CD4-positive, alpha-beta T cell treated with Interferon gamma for 1 hour (primary cell): ENCODE measurements around the gene CMYA5.
"Not testable (repeated sequence)": the region's sequence is repeated elsewhere in the genome, so short reads cannot be mapped to it uniquely, and the experiment has no call there.

Experiments used
- DNase-seq: peaks from one replicate; pipeline ENCODE4 v3.0.0-alpha.2; 2020

Gene CMYA5

DNA sequence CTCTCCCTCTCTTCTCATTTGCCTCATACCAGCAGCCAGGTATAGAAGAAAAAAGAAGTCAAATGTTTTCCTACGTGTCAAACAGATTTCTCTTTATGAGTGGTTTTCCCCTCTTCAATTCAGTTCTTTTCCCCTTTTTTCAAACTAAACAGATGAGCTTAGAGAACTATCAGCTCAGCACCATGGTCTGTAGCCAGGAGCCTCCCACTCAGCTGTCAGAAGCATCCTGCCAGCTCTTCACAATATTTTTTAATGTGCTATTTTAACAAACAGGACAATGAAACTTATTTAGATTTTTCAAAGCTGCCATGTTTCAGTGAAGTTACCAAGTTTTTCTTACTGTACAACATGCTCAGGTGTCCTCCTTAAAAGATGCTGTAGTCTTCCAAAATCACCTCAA is 63.5 kb downstream of the CMYA5 start:
- no peak for DNase-seq

DNA sequence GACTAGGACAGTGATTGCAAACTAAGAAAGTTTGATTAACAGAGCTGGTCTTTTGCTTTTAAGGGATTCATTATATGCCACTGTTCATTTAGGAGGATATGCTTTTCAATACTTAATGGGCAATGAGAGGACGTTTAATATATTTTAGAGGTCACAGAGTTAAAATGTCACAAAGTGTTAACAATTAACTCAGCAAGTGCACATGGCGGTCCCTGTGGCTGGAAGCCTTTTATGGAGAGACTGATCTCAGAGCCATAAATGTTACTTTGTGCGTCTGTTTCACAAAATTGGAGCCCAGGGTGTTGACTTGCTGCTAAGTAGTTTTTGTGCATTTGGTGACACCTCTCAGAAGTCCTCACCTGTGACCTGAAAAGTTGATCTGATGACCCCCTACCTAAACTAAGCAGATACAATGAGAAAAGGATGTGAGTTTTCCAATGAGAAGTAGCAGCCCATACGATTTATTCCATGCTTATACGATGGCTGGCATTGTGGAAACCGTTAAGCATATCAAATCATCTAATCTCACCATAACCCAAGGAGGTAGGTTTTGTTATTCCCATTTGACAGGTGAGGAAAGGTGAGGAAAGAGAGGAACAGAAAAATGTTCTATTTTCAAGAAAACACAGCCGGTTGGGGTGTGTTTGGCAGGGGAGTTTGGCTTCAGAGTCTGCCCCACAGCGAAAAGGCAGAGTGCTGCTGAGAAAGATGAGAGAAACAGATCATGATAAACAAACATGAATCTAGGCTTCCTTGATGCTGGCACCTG is 64.4 kb downstream of the CMYA5 start:
- no peak for DNase-seq

DNA sequence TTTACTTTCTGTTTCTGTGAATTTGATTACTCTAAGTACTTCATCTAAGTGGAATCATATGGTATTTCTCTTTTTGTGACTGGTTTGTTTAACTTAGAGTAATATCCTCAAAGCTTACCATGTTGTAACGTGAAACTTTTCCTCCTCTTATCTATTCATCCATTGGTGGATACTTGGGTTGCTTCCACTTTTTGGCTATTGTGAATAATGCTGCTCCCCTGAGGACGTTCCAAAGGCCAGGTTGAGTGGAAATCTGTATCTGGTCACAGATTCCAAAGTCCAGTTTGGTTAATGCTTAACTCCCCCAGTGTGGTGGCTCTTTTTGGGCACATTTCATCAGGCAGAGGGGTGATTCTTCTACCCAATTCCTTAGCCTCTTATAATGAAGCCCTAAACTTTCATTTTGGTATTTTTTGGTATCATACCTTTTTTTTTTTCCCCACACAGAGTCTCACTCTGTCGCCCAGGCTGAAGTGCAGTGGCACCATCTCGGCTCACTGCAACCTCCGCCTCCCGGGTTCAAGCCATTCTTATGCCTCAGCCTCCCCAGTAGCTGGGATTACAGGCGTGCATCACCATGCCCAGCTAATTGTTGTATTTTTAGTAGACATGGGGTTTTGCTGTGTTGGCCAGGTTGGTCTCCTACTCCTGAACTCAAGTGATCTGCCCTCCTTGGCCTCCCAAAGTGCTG is 65.4 kb downstream of the CMYA5 start:
- no peak for DNase-seq

GRCh38 chr5:79756076-79756475 is 66.4 kb downstream of the CMYA5 start:
- no peak for DNase-seq

GRCh38 chr5:79759436-79759835 is 69.8 kb downstream of the CMYA5 start:
- DNase-seq: no peak

DNA sequence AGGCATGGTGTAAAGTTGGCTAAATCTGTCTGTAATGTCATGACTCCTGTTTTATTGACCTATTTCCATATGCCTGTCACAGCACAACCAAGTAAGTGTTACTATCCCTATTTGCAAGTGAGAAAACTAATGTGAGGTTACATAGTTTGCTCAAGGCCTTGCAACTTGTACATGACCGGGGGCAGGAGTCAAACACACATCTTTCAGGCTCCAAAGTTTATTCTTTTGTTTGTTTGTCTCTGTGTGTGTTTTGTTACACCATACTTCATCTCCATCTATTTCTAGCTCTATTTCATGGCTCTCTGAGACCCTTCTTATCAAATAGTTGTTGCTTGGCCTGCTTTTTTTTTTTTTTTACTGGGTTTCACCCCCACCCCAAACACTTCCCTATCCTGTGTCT is 70.2 kb downstream of the CMYA5 start:
- DNase-seq: no peak

DNA sequence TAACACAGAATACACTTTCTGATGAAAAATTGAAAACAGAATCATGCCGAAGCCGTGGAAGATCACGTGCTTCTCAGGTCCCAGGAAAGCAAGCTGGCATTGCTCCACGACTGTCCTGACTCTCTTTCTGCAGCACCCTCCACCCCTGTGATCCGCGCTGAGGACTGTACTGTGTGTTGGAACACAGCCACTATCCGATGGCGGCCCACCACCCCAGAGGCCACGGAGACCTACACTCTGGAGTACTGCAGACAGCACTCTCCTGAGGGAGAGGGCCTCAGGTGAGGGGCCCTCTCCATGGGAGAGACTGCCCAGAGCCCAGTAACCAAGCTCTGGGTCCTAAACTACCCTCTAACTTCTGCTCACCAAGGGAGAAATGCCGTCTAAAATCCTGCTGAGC is 73.3 kb downstream of the CMYA5 start:
- DNase-seq: no peak

DNA sequence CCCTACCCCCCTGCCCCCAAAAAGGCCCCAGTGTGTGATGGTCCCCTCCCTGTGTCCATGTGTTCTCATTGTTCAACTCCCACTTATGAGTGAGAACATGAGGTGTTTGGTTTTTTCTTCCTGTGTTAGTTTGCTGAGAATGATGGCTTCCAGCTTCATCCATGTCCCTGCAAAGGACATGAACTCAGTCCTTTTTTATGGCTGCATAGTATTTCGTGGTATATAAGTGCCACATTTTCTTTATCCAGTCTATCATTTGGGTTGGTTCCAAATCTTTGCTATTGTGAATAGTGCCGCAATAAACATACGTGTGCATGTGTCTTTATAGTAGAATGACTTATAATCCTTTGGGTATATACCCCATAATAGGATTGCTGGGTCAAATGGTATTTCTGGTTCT is 74.5 kb downstream of the CMYA5 start:
- not testable (repeated sequence) for DNase-seq

GRCh38 chr5:79771387-79771786 is 81.8 kb downstream of the CMYA5 start:
- no peak for DNase-seq

DNA sequence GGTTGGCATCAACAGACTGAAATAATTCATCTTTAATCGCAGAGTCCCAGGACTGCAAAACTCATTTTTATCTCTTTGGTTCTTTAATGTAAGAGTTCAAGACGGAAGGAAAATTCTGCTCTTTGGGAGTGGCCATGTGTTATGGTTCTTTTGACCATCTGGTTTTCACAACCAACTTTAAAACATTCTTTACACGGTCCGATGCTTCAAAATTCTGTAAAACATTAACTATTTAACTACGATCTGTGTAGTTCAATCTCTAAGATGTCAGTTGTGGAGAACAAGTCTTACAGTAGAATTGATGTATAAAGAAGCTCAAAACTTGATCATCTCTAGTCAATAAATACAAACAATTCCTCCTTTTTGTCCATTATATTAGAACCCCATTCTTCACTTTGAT is 83.0 kb downstream of the CMYA5 start:
- no peak for DNase-seq

- DNase-seq: no peak
These were observed 84.0 kb downstream of the CMYA5 start for GRCh38 chr5:79773612-79774011.

DNA sequence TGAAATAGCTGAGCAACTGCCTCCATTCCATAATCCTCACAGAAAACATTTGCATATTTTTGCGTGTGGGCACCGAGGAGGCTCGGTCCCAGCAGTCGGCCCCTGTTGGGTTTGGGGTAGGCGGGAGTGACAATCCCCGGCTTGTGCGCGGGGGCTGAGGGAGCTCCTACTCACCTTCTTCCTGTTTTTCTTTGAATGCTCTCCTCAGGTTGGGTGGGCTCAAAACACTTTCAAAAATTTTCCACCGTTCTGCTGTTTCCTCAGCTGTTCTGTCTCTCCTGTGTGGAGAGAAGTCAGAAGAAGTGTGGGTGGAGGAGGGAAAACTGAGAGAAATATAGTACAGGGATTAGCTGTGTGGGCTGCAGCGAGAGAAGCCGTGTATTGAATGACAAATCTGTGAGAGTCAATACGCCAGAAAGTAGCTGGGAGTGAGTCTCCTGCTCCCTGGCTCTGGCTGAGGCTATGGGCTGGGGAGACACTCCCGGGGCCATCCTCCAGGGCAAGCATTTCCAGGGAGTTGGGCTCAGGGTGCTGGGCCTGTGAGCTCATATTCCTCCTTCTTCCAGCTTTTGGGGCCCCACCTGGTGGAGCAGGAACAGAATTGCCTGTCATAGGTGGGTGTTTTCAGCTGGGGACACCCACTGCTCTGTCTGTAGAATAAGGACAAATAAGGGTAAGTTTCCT is 84.7 kb downstream of the CMYA5 start:
- no peak for DNase-seq

DNA sequence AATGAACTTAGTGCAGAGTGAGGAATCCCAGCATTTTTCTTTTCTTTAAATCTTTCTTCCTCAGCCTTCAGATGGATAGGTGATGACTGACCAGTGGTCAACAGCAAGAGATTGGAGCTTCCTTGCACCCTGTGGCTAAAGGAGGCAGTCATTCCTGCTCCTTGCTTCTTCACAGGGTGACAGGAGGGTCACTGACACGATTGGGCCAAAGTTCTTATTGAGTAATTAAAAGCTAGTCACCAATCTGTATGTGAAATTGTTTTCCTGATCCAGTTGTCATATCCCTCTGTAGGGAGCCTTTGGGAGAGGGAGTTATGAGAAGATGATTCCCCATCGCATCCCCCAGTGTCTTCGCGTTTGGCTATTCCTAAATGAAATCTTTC is 85.2 kb downstream of the CMYA5 start:
- no peak for DNase-seq

DNA sequence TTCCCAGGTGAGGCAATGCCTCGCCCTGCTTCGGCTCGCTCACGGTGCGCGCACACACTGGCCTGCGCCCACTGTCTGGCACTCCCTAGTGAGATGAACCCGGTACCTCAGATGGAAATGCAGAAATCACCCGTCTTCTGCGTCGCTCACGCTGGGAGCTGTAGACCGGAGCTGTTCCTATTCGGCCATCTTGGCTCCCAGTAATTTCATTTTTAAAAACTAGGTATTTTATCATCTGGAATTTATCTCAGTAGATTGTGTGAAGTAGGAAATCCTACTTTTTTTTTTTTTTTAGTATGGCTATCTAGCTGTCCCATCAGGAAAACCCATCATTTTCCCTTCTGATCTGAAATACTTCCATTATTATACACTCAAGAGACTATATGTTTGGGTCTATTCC is 95.1 kb downstream of the CMYA5 start:
- DNase-seq: not testable (repeated sequence)

DNA sequence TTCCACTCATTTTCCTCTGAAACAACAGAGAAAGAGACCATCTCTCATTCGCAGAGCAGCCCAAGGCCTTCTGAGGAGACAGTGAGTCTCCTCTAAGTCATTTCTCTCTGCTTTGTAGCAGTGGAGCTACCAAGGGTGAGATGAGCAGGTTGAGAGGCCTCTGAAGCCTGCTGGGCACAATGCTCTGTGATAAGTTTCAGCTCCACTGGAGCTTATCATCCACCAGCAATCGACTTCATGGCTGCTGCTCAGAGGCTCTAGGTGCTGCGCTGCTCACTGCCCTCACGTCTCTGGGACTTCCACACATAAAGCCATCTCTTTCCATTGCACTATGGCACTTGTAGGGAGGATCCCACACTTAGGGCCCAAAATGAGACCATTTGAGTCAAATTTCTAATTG is 96.3 kb downstream of the CMYA5 start:
- no peak for DNase-seq

- DNase-seq: no peak
These were observed 97.8 kb downstream of the CMYA5 start for GRCh38 chr5:79787448-79787847.

- DNase-seq: no peak
These were observed 102.2 kb downstream of the CMYA5 start for GRCh38 chr5:79791843-79792242.

DNA sequence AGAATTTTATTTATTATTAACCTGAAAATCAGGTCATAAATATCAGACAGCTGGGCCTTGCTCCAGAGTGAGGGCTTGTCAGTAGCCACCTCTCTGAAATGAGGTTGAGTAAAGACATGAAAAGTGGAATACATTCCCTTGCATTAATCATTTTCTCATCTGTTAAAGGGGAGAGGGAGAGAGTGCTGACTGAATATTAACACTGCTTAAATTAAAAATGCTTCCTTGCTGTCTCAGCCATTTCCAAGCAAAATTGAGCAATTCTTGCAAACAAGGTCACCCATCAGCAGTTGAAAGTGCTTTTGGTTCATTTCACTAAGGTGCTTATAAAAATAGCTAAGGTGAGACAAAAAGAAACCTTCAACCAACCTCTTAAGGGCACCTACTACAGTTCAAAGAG is 102.8 kb downstream of the CMYA5 start:
- no peak for DNase-seq

DNA sequence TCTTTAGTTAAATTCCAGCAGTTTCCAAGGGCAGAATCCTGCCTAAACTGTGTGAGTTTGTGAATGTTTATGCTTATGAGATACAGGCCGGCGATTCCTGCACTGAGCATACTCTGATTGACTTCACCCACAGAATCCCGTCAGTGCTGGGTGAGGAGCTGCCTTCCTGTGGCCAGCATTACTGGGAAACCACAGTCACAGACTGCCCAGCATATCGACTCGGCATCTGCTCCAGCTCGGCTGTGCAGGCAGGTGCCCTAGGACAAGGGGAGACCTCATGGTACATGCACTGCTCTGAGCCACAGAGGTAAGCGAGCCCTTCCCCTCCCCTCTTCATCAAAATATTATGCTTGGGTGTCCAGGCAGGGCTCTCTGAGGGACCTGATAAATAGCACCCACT is 103.7 kb downstream of the CMYA5 start:
- no peak for DNase-seq

GRCh38 chr5:79793722-79794121 is 104.1 kb downstream of the CMYA5 start:
- DNase-seq: no peak

DNA sequence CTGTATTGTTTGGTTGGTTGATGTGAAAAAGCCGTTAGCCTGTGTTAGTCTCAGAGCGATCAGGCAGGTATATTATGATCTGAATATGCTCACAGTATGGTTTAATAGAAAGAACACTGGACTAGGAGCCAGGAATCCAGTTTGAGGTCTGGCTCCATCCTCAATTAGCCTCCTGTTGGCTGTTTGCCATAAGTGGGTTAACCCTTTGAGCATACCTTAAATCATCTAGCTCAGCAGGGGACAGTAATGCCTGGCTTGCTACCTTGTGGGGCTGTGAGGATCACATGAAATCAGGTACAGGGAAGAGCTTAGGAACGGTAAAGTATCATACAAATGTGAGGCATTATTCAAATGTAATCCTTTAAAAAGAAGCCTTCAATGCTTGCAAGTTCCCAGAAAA is 104.7 kb downstream of the CMYA5 start:
- no peak for DNase-seq

DNA sequence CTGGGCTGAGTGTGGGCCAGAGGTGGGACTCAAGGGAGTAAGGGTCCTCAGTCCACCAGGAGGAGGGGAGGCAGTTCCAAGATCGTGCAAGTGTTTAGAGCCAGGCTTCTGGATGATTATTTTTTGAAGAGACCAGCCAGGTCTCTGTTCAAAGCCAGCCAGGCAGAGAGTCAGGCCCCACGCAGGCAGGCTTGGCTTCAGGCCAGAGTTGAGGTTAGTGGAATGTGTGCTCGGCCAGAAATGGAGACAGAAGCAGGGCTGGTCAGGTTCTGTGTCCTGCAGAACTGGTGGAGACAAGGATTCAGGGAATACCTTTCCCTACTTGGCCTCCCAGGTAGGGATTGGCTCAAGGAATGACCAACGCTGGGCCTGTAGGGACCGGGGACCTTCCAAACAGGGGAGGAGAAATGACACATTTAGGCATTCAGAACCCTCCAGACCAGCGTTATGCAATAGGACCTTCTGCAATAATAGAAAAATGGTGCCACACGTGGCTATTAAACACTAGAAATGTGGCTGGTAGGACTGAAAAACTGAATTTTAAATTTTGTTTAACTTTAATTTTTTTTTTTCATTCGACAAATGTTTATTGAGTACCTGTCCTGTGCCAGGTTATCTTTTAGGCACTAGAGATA is 106.2 kb downstream of the CMYA5 start:
- DNase-seq: no peak

- DNase-seq: no peak
These were observed 109.4 kb downstream of the CMYA5 start for GRCh38 chr5:79798893-79799590.
